Measurements from ENCODE around the gene GCKR. TPM values are rescaled to one million over a fixed set of nuclear protein-coding genes. Genes with fewer than 3 reads are reported as not detected.
A peak's percentile ranks its signal among the peaks of the same experiment; 100 is the strongest.

Gene GCKR, protein sequence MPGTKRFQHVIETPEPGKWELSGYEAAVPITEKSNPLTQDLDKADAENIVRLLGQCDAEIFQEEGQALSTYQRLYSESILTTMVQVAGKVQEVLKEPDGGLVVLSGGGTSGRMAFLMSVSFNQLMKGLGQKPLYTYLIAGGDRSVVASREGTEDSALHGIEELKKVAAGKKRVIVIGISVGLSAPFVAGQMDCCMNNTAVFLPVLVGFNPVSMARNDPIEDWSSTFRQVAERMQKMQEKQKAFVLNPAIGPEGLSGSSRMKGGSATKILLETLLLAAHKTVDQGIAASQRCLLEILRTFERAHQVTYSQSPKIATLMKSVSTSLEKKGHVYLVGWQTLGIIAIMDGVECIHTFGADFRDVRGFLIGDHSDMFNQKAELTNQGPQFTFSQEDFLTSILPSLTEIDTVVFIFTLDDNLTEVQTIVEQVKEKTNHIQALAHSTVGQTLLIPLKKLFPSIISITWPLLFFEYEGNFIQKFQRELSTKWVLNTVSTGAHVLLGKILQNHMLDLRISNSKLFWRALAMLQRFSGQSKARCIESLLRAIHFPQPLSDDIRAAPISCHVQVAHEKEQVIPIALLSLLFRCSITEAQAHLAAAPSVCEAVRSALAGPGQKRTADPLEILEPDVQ
- 0.88 and 1.8 TPM in 2 replicates for total RNA-seq

GRCh38 chr2:27496357-27497287, at the start of gene GCKR:
GCKR (plus strand) TSS chr2:27496839; CDS start chr2:27496905, 66 bp downstream.
- no peak for DNase-seq (ENCODE audit: extremely low read depth, low read depth, low spot score)

DNA sequence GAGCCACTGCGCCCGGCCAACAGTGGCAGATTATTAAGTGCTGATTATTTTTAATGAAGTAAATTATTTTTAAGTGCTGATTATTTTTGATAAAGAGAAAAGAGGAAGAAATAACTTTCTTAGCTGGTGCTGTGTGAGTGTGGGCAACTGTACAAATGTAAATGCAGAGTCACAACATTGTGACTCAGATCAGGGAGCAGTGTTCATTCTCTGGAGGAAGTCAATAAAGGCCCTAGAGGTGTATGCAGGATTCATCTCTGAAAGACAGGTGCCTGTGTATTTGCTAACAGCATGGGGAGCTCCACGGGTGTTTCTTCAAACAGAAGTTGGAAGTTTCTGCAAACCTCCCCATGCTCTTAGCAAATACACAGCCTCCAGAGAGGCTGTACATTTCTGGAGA, 48.3 kb upstream of the GCKR start:
- DNase-seq (ENCODE audit: extremely low read depth, low read depth, low spot score), result no peak

GRCh38 chr2:27451095-27451494, 45.5 kb upstream of the GCKR start:
- no peak for DNase-seq (ENCODE audit: extremely low read depth, low read depth, low spot score)

GRCh38 chr2:27453968-27454367, 42.7 kb upstream of the GCKR start:
- no peak for DNase-seq (ENCODE audit: extremely low read depth, low read depth, low spot score)

DNA sequence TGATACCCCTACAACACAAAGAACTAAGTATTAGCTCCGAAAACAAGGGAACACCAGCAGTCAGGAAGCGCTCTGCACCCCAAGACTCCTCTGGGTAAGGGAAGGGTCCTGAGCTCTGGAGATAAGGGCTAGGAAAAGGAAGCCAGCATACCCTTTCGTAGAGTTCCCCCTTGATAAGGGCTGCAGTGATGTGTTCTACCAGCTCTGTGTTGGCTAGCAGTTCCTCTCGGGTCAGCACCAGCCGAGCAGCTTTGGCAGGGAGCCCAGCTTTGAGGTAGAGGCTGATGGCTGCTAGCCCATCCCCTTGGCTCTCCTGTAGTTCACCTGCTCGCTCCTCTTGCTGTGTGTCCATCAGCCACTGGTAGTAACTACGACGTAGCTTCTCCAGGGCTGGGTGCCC, 35.5 kb upstream of the GCKR start:
- DNase-seq (ENCODE audit: extremely low read depth, low read depth, low spot score), result no peak

DNA sequence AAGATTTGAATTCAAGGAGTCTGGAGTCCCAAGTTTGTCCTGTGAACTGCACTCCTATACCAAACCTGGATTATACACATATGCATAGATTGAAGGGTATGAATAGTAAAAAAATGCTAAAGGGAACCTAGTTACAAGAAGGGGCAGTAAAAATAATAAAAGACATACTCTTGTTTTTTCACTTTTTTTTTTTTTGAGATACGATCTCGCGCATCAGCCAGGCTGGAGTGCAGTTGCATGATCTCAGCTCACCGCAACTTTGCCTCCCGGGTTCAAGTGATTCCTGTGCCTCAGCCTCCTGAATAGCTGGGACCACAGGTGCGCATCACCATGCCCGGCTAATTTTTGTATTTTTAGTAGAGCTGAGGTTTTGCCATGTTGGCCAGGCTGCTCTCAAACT, 32.2 kb upstream of the GCKR start:
- no peak for DNase-seq (ENCODE audit: extremely low read depth, low read depth, low spot score)

GRCh38 chr2:27471961-27472360, 24.7 kb upstream of the GCKR start:
- no peak for DNase-seq (ENCODE audit: extremely low read depth, low read depth, low spot score)

DNA sequence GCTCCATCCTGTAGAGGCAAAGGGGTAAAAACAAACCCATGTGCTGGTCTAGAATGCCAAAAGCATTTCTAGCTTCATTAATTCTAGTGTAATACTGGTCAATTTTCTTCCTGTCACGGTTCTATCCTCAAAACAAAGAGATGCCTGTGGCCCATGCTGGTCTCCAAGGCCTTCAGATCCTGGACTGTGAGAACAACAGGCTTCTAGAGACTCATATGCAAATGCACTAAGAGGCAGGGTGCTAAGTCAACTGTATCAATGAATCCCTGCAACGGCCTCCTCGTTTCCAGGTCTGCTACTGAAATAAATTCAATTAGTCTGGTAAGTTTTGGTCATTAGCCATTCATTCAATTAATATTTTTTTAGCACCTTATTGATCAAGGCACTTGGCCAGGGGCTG, 11.1 kb upstream of the GCKR start:
- DNase-seq (ENCODE audit: extremely low read depth, low read depth, low spot score), result no peak

DNA sequence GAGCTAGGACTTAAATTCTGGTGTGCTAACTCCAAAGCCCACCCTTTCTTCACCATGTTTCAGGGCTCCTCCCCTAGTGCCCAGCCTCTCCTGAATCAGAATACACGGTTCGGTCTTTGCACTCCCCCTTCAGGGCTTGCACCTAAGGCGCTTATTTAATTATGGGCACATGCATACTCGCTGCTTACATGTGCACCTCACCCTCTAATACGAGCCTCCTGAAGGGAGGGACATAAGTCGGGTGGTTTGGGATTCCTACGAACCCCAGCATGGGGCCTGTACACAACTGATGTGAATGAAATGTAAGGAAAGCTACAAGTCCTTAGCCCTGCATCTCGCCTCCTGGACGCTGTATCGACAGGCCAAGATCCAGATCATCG, 7.5 kb upstream of the GCKR start:
- no peak for DNase-seq (ENCODE audit: extremely low read depth, low read depth, low spot score)

DNA sequence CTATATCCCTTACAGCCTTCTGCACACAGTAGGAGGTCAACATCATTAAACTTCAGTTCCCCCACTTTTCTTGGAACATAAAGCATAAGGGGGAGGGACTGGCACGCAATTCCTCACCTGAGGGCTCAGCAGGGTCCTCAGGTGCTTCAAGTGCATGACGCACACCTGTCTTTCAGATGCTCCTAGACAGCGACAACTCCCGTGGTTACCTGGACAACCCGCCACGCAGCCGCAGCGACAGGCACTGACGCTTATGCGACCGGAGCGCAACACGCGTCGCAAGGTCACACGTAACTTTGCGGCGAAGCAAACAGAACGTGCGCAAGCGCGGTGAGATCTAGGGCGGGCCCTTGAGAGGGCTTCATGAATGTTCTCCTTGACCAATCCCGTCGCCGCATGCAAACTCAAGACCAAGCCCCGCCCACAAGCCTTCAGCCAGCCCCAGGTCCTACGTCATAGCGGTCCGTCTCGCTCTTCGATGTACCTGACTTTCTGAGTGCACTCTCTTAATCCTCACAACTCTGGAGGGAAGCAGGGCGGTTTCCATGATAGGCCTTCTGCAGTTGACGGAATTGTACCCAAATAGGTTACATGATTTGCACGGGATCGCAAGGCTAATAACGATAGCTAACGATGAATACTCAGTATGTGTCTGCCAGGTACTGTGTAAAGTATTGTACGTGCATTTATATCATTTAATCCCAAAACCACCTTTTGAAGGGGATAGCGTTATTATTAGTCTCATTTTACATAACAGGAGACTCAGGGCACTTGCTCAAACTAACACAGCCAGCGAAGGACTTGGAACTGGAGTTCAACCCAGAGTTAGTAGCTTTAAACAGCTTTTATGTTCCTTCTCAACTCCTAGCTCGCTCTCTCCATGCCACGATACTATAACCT, 6.9 kb upstream of the GCKR start, which contains the start of gene IFT172:
Gene IFT172, minus strand, starts transcription at position 246 of the 900 bp plus-strand sequence. Its CDS starts 90 bp downstream, at position 156.
- peak; percentile 89 for DNase-seq (ENCODE audit: extremely low read depth, low read depth, low spot score)

DNA sequence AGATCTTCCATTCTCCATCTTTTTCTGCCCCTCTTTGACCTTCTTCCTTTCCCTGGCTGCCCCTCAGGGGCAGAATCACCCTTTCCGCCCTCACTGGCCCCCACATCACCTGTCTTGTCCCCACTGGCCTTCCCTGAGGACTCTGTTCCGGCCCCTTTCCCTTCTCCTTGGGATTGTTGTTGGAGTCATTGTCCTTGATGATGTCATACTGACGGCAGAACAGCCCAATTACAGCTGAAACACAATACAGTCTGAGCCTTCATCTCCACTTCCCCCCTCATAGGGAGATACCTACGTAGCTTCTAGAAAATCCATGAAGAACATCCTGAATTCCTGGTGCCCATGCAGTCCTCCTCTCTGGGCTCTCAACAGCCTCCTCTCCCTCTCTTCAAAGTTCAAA, 4.1 kb upstream of the GCKR start:
- DNase-seq (ENCODE audit: extremely low read depth, low read depth, low spot score), result no peak

DNA sequence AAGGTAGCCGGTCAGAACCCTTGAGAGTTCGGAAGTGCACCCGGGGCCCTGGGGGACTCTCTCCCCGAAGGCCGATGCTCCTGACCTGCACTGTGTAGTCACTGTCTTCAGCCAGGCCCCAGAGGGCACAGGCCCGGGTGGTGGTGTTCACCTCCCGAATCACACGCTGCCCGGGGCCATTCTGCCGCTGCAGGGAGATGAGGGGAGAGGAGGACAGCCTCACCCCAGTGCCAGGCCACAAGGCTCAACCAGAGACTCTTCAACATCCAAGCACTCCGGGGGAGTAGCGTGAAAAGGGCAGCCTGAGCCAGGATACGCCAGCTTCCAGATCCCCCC, 2.7 kb upstream of the GCKR start:
- no peak for DNase-seq (ENCODE audit: extremely low read depth, low read depth, low spot score)

DNA sequence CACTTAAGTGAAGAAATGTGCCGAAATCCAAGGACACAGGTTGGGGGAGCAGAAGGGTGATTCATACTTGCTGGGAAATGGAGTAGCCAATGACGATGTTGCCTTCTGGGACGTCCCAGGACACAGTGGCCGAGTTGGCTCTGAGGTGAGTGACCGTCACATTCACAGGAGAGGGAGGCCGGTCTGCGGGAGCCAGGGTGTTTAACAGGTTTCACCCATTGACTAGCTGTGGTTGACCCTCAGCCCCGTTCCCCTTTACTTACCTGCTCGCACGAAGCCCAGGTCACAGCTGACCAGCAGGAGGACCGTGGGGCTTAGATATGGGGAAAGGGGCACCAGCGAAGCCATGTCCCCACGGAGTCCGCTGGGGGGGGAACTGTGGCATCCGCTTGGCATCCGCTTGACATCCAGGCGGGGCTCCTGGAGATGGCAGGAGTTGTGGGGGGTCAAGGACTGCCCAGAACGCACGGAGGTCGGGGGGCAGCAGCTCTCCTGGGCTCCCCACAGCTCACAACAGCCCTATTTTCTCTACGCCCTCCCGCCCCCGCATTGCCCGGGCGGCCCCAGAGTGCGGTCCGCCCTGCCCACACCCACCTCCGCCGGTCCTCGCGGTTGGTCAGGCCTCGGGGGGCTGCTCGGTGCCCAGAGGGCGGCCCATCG, 2.2 kb upstream of the GCKR start:
- DNase-seq (ENCODE audit: extremely low read depth, low read depth, low spot score), result no peak

- no peak for DNase-seq (ENCODE audit: extremely low read depth, low read depth, low spot score)
Measured at GRCh38 chr2:27494944-27495554, 1.6 kb upstream of the GCKR start, which contains the start of gene FNDC4. FNDC4 (minus strand) TSS chr2:27495200; CDS start chr2:27494679, 521 bp downstream.

DNA sequence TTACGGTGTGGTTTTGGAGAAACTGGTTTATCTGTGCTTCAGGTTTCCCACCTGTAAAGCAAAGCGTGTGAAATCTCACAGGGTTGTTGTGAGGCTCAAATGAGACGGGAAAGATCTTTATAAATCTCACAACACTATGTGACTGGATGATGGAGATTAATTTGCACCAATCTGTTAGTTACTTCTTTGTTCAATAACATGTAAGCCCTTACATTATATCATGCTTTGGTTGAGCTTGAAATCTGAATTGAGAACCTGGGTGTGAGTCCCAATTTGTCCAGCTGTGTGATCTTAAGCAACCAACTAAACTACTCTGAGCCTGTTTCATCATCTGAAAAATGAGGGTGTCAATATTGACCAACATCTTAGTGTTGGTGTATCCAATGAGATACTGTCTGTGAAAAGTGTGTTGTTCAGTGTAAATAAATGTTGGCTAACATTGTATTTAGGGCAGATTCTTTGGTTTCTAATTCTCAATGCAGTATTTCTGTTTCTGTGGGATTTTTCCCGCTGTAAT, 741 bp upstream of the GCKR start:
- DNase-seq (ENCODE audit: extremely low read depth, low read depth, low spot score), result no peak

DNA sequence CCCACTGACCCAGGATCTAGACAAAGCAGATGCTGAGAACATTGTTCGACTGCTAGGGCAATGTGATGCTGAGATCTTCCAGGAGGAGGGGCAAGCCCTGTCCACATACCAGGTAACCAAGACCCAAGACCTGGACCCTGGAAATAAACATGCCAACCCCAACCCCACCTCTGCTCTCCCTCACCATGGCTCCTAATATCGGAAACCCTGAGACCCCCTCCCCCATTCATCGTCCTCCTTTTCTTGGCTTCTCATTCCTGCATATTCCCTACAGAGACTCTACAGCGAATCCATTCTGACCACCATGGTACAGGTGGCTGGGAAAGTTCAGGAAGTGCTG, 619 bp downstream of the GCKR start:
- DNase-seq (ENCODE audit: extremely low read depth, low read depth, low spot score), result no peak

- no peak for DNase-seq (ENCODE audit: extremely low read depth, low read depth, low spot score)
Measured at GRCh38 chr2:27498975-27499374, 2.3 kb downstream of the GCKR start.

DNA sequence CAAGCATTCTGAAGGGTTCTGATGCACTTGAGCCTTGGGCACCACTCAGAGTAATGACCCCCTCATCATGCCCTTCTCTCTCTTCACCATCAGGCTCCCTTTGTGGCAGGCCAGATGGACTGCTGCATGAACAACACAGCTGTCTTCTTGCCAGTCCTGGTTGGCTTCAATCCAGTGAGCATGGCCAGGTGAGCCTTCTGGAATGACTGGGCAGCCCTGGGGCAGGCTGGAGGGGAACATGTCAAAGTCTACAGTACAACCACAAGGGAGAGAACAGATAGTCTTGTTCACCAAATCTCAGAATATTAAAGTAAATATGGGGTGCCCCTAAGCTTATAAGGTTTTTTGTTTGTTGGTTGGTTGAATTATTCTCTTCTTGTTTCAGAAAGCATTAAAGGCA, 4.4 kb downstream of the GCKR start:
- no peak for DNase-seq (ENCODE audit: extremely low read depth, low read depth, low spot score)

GRCh38 chr2:27502142-27502541, 5.5 kb downstream of the GCKR start:
- no peak for DNase-seq (ENCODE audit: extremely low read depth, low read depth, low spot score)
